Suppressor macrophage (primary cell): ENCODE measurements around the gene MTHFD1L.

Experiments used
- DNase-seq, 4 experiments: peaks; one replicate each; pipeline ENCODE4 v3.0.0-alpha.2; 2020 to 2022

Gene MTHFD1L

GRCh38 chr6:150898399-150899170 lies 33.1 kb downstream of the MTHFD1L start:
- peak; percentile 30 to 54 (median 45) for DNase-seq

GRCh38 chr6:150899231-150899630 lies 33.7 kb downstream of the MTHFD1L start:
- DNase-seq = no peak

DNA sequence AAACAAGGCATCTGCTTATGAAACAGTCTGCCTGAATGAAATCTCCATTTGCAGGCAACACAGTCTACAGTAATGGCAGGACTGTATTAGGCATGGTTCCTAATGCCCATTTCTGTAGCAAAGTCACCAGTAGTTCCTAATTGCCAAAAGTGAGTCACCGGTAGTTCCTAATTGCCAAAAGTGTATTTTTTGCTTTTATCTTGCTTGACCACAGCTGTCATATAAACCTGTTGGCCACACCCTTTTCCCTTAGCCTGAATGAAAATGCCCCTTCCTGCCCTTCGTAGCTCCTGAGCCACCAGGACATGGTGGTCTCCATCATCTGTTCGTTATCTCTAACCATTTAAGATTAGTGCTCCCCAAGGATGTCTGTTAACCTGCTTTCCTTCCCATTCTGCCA lies 34.5 kb downstream of the MTHFD1L start:
- no peak for DNase-seq

DNA sequence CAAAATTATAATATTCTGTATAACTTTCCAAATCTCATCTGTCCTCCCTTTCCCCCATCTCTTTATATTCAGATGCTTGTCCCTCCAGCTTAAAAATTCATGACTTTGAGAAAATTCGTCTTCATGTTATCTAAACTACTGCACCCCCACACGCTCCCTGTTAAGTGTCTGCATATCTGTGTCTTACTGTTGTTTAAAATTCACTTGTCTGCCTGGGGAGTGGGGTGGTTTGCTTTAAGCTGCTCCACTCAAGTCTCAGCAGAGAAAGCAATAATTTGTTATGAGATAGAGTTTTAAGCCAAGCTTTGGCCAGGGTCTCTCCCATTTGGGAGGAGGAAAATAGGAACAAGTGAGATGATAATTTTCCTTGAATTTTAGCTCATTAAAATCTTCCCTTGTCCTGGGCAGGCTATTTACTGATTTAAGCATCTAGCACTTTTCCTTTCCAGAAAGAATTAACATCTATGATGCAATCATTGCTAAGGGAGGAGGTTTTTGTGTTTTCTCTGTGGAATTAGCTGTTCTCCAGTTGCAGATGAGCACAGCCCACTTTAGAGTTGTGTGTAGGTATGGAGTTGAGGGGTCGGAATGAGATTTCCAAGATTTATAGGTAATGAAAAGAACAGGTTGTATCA lies 36.8 kb downstream of the MTHFD1L start:
- no peak for DNase-seq

DNA sequence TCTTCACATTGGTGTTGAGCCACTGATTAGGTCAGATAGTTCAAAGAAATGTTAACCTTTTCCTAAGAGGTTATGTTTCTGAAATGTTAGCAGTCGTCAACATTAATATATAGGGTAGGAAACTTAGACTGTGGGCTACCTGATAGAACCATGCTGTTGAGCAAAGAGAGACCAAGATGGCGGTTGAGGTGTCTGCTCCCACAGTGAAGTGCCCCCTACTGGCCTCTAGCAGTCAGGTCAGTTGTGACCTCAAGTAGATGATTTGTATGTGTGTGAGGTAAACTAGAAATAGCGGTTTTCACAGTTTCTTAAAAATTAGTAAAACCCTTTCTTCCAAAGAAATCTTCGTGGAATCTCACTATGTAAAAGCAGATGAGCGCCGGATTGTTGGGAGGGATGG lies 40.3 kb downstream of the MTHFD1L start:
- DNase-seq = no peak

DNA sequence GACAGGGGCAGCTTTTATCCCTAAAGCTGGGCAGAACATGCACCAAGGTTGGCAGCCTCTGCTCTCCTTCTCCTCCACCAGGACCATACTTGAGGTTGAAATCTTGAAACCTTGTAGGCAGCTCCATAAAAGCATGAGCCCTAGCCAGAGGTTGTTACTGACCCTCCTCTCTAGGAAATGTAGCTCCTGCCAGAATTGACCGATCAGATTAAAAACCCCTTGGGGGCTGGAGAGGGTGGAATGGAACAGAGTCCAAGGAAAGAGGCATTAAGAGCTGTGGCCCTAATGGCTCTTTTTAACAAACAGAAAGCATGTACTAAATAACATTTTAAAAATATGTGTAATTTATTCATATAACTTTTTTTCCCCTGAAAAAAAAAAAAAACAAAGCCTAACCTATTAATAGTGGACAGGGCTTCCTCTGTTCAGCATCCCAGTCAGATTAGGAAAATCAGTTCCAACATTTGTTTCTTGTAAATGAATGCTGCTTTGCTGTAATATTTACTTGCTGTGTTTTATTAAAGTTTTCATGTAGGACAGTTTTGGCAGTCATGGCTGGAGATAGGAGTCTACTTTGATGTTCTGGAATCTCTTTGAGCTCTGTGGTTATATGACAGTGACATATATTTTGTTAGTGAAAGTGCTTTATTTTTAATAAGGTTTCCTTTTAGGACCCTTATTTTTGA lies 41.3 kb downstream of the MTHFD1L start:
- DNase-seq = no peak

DNA sequence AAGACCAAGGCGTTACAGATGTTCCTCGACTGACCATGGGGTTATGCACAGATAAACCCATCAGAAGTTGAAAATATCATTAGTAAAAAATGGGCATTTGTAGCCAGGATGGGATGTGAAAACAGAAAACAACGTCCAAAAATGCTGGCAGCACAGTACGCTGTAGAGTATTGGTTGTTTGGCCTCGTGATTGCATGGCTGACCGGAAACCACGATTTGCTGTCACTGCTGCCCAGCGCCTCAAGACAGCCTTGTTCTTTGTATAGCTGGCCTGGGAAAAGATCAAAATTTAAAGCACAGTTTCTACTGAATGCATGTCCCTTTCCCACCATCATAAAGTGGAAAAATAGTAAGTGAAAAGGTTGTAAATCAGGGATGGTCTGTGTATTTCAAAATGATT lies 41.9 kb downstream of the MTHFD1L start:
- DNase-seq = no peak

GRCh38 chr6:150908901-150909300 lies 43.4 kb downstream of the MTHFD1L start:
- DNase-seq = no peak

GRCh38 chr6:150910561-150910960 lies 45.1 kb downstream of the MTHFD1L start:
- no peak for DNase-seq

DNA sequence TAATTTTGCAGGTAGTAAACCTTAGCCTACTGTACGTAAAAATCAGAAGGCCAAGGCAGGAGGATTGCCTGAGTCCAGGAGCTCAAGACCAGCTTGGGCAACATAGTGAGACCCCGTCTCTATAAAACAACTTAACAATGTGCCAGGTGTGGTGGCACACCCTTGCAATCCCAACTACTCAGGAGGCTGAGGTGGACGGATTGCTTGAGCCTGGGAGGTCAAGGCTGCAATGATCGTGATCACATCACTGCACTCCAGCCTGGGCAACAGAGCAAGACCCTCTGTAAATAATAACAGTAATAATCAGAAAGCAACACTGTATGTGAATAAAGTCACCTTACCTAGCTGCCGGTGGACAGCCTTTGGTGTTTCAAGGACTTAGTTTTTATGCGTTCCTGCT lies 48.9 kb downstream of the MTHFD1L start:
- DNase-seq = no peak

- DNase-seq = no peak
Measured at GRCh38 chr6:150915131-150915879, 49.8 kb downstream of the MTHFD1L start.

- no peak for DNase-seq
Measured at GRCh38 chr6:150915880-150916265, 50.4 kb downstream of the MTHFD1L start.

DNA sequence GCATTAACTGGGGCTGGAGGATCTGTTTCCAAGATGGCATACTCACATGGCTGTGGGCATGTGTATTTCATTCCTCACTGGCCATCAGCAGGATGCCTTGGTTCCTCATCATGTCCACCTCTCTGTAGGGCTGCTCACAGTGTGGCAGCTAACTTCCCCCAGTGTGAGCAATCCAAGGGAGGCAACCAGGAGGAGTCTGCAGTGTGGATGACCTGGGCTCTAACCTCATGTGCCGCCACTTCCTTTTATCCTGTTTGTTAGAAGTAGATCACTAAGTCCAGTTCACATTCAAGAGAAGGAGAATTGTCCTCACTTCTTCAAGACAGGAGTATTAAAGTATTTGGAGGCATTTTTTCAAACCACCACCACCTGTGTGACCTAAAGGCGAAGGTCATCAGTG lies 54.4 kb downstream of the MTHFD1L start:
- peak in 2 of 4 experiments; percentile 3 to 49 for DNase-seq

GRCh38 chr6:150922137-150922536 lies 56.6 kb downstream of the MTHFD1L start:
- no peak for DNase-seq

DNA sequence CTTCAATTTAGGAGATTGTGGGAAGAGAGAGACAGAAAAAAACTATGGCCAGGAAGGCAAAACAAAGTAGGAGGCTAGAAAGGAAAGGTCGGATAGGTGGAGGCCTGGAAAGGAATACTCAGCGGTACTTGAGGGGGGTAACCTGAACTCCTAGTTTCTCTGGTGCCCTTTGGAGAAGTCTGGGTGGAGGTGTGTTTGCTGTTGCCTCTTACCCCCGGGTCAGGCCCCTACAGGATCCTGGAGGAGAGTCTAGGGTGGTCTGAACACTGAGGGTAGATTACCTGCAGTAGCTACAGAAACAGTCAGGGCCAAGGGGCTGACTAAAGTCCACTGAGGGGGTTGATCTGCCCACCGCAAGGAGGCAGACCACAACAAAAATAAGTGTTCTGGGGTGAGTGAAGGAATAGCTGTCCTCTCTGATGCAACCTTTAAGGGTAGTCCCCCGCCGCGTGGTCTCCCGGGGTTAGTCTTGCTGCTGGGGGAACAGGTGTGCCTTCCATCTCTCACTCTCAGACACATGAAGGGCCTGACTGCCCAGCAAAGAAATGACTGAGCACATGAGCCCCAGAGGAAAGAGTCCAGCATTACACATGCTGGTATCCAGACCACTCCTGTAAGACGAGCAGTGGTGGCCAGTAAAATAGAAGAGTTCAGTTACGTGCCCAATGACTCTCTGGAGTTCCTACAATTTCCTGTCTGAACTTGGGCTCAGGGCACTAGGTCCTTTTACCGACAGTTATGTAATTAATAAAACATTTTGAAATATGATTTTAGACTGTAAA lies 59.5 kb downstream of the MTHFD1L start:
- peak; percentile 19 to 49 (median 24) for DNase-seq

DNA sequence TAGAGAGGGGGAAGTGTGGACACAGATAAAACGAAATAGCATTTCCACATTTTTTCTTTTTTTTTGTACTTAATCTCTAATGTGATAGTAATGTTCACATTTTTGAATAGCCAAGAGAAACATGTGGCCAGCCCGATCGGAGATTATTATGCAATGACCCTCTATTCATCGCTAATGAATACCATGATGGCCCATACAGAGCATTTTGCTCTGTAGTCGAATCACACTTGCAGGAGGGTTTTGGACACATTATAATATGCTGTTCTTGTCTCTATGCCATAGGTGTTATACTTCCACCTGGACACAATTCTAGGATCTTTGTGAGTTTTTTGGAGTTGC lies 60.1 kb downstream of the MTHFD1L start:
- no peak for DNase-seq

GRCh38 chr6:150925976-150926375 lies 60.5 kb downstream of the MTHFD1L start:
- DNase-seq = no peak

DNA sequence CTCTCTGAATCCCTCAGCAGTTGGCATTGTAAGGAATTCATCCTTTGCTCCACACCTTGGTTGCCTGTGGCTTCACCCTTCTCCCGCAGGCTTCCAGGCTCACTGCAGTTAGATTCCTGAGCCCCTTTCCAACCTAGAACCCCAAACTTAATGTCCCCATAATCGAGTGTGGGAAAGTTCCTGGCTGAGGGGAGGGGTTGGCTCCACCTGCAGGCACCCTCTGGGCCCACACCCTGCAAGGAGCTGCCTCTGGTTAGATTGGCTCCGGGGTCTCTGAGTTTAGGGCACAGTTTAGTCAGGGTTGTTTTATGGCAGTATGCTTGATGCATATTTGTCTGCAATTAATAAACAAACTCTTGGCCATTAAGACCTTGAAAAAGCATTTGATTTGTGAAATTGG lies 63.4 kb downstream of the MTHFD1L start:
- DNase-seq = no peak

- DNase-seq = no peak
Measured at GRCh38 chr6:150929416-150929815, 63.9 kb downstream of the MTHFD1L start.

DNA sequence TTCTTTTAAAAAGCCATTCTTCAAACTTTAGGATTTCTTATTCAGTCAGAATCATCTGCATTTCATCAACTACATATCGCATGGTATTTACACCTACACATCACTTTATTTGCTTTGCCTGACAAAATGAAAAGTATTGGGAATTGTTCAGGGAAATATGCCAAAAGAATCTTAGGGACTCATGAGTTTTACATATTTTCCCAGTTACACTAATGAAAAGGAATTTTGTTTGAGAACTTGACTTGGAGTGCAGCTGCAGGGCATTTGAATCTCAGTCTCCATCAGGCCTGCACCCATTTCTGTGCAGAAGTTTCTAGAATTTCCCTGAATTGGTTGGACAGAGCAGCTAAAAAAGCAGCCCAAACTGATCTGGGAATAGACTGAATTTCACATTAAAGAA lies 65.3 kb downstream of the MTHFD1L start:
- DNase-seq = no peak

GRCh38 chr6:150931405-150931804 lies 65.9 kb downstream of the MTHFD1L start:
- DNase-seq = no peak

DNA sequence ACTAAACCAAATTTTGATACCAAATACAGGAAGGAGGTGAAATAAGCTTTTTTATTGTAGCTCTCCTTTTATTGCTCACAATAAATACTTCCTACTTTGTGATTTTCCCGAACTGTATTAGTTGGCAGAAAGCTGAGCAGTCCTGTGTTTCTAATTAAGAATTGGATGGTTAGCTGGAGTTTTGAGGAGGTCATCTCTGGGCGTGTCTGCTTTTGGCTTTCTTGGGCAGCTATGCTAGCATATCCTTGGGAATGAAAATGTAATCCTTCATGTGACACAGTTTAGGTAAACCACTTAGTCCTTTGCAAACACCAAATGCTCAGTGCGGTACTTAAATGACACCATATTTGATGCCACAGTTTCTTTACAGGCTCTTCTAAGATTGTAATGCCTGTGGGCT lies 67.5 kb downstream of the MTHFD1L start:
- DNase-seq = no peak
